8988T (cell line): ENCODE measurements around the gene FBXO8.
"Not testable (repeated sequence)": the region's sequence is repeated elsewhere in the genome, so short reads cannot be mapped to it uniquely, and the experiment has no call there.

ENCODE experiments used
- DNase-seq: peaks from one replicate; pipeline ENCODE4 v3.0.0; 2011

Gene FBXO8

DNA sequence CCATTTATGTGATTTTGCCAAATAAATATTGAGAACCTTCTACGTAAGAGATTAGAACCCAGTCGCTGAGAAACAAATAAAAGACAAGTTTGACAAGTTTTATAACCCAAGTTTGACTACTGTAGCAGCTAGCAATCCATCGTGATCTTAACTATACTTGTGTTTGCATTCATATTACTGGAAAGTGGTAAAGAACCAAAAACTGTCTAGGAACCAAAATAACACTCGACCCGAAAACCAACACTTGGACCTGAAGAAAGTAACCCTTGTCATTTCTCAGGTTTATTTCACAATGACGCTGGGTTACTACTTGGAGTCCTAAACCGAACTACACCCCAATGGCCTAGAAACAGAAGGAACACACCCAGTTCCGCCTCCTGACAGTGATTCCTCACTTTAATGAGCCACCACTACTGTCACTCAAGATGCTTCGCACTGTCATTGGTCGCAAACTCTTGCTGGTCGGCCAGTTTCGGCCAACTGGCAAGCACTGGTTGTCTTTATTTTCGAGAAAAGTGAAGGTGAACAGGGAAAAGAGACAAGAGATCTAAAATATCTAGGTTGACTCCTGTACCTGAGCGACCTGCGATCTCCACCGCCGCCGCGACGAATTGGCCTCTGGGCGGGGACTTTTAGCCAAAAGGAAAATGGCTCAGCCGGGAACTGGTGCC lies 496 bp downstream of the FBXO8 start:
- DNase-seq, result peak; percentile 30

DNA sequence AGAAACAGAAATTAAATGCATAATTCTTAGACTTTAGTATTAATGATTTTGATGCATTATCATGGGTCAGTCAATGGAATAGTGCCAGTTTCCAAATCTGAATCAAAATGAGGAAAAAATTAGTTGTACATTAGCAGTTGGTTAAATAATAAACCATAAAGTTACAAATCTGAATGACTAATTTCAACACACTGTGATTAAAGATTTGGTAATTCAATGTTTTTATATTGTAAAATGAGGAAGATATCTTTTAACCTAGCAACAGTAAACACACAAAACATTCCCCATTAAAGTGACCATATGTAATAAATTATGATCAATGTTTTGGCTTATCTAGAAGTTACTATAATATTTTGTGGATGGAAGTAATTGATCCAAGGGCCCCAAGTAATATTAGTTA lies 1.6 kb downstream of the FBXO8 start:
- no peak for DNase-seq

DNA sequence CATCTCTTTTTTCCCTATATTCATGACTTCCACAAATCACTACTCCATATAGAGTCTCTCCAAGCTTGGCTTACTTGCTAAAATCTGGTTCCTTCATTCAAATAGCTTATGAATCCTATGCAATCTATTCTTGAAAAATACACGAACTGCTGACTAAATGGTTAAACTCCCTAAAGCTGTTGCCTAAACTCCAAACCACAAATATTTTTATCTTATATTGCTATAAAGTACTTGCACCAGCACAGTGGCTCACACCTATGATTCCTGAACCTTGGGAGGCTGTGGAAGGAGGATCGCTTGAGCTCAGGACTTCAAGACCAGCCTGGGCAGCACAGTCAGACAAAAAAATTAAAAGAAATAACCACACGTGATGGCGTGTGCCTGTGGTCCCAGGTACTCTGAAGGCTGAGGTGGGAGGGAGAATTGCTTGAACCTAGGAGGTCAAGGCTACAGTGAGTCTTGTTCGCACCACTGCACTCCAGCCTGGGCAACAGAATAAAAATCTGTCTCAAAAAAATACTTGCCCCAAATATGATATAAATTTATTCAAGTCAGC lies 2.2 kb downstream of the FBXO8 start:
- no peak for DNase-seq

DNA sequence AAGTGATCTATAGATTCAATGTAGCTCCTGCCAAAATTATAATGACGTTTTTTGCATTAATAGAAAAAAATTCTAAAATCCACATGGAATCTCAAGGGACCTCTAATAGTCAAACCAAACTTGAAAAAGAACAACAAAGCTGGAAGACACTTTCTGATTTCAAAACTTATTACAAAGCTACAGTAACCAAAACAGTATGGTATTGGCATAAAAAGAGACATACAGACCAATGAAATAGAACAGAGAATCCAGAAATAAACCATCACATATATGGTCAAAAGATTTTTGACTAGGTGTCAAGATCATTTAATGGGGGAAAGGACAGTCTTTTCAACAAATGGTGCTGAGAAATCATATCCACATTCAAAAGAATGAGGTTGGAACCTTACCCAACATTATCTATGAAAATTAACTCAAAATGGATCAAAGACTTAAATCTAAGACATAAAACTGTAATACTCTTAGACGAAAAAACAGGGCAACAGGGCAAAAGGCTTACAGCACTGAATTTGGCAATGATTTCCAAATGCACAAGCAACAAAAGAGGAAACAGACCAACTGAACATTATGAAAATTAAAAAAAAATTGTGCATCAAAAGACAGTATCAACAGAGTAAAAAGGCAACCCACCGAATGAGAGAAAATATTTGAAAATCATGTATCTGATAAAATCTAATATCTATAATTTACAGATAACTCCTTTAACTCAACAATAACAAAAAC lies 3.9 kb downstream of the FBXO8 start:
- DNase-seq, result no peak

DNA sequence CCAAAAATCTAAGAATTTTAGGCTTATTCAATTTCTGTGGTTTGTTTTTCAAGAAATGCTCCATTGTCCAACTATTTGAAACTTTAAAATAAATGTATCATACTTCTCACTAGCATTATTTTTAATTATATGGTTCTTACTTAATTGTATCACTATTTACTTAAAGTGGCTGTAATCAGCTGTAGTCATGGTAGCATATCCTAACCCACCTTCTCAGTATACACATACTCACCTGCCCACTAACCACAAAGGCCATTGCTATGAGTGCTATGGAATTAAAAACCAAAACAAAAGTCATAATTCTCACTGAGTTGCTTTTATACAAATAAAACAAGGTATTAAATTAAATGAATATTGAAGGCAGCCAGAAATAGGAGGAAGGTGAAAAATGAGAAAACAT lies 5.0 kb downstream of the FBXO8 start:
- no peak for DNase-seq

DNA sequence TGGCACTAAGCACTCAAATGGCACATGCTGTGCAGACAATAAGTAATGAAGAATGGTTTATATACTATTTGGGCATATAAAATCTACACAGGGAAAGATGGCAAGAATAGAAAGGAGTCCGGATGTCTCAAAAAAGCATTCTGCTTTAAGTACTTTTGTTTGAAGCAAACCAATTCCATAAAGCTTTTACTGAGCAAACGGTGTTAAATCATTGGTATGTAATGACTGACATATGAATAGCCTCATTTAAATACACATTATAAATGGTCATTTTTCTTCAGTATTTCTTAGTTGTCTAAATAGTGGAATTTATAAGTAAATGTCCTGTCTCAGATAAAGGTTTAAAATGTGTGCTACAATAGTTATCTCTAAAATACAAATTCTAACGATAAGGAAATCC lies 6.0 kb downstream of the FBXO8 start:
- DNase-seq, result no peak

DNA sequence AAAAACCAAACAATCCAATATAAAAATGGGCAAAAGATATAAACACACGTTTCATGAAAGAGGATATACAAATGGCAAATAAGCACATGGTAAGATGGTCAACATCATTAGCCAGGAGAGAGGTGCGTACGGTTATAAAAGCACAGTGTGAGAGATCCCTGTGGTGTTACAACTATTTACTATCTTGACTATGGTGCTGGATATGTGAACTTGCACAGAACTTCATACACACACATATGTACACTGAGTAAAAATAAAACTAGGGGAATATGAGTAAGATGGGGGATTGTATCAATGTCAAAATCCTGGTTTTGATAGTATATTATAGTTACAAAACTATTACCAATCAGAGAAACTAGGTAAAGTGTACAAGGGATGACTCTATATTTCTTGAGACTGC lies 8.4 kb downstream of the FBXO8 start:
- no peak for DNase-seq

DNA sequence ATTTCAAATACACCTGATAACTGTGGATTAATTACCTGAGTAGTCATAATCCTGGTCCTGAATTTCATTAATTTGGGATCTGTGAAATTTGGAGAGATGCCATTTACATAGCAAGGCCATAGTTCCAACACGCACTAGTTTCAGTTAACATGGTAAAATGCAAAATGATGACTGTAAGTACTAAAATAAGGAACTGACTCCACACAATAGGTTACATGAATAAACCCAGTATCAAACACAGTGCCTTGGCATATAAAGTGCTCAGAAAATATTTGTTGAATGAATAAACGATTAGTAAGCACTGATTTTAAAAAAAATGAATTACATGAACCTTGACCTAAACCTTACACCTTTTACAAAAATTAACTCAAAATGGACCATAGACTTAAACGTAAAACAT lies 9.0 kb downstream of the FBXO8 start:
- DNase-seq, result no peak

DNA sequence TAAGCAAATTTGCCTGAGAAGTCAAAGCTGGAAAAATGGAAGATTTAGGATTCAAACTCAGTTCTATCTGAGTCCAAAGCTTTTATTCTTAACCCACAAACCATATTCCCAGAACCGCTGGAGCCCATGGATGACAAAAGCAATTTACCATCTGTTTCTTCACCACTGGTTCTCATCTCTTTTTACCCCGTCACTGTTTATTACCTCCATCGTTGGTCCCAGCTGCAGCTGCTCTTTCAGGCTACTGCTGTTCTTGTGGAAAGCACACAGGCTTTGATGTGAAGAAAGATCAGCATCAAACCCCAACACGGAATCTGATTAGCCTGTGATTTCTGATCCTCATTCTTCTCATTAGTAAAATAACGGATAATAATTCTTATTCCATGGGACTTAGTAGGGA lies 9.5 kb downstream of the FBXO8 start:
- DNase-seq, result no peak

DNA sequence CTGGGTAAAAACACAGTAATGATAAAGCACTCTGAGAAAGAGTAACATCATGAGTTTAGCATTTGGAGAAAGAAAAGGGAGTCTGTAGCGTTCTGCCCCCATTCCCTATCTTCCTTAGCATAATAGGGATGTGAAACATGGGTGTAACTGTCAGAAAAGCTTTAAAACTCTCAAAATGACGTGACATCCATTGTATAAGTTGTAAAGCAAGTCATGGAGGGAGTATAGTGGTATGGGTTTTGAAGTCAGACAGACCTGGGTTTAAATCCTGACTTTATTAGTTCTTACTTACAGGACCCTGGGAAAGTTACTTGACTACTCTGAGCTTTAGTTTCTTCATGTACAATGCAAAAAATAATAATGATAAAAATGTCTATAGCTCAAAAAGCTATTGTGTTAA lies 17.1 kb downstream of the FBXO8 start:
- DNase-seq, result no peak

DNA sequence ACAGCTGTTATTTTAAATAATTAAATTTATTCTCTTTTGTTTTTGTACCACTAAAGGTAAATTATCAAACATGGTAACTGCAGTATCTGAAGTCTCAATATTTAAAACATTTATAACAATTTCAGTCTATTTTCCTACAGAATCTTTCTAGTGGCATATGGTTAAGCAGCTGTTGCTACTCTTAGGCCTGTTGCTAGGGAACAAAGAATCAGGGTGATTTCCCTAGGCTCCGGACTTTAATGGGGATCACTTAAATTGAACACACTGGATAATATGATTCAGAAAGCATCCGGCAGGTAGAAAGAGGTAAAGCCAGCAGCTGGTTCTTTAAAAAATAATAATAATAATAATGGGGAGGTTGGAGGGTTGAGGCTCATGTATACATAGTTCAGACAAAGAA lies 17.6 kb downstream of the FBXO8 start:
- DNase-seq, result no peak

DNA sequence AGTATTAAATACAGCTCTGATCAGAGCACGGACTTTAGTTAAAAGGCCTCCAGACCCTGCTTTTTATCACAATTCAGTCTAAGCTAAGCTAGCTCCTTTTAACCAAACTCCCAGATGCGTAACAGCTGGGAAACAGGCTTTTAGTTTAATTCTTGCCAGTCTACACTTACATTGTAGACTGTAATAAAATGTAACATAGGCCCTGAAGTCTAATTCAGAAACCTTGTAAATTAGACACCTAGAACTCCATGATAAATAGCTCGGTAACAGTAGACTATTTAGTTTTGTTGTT lies 20.1 kb downstream of the FBXO8 start:
- no peak for DNase-seq

DNA sequence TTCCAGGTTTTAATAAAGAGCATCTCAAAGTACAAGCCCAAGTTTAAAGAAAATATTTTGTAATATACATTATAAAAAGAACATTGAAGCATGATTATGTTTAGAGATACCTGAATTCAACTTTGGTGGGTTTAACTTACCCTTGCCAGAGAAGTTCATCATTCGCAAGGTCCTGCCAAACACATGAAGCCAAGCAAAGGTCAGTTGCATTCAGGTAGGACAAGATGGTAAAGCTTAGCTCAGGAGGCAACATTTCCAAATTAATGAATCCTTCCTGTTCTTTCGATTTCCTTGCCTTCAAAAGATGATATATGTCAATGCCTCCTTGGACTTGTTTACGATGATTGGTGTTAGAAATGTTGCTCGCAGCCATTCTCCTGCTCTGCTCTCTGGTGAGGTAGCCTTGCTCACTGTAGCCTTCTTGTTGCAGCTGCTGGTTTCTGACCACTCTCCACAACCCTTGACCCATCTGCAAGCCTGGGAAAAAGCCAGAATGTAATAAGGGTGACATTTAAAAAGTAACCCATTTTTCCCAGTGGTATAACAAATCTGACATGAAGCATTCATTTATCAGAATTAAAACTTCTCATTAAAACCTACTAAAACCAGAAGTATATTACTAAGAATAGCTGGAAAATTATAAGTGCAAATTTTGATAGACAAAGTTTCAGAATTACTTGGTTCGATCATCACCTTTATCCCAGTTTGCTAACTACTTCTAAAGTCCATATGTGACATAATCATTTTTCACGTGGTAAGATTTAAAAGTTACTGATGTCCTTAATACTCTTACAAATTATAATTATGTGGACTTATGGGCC lies 20.6 kb downstream of the FBXO8 start:
- no peak for DNase-seq

DNA sequence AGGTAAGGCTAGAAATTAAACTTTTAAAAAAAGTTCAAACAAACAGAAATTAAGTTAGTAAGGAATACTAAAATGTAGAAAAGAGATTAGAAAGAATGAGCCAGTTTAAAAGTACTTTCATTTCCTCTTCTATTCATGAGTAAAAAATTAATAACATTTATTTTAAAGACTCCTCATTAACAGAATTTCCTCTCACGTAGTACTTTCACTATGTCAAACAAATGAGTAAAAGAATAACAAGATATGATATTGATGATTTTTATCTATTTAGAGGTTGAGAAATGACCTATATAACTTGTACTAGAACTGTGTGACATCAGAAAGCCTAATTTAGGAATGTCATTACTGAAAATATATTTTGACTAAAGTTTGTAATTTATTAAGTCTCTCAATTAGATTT lies 22.0 kb downstream of the FBXO8 start:
- not testable (repeated sequence) for DNase-seq

DNA sequence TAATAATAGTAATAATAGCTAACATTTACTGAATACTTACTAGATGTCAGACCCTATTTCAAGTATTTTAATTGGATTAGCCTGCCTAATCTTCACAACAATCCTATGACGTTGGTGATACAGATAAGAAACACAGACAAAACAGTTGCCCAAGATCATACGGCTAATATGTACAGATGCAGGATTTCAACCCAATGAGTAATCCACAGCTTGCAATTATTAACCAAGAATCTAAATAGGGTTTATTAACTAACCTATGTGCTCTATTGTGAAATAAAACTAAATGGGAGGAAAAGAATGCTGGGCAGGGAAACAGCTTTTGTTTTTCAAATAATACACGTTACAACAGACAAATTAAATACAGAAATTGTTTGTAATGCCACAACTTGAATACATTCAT lies 23.4 kb downstream of the FBXO8 start:
- no peak for DNase-seq

DNA sequence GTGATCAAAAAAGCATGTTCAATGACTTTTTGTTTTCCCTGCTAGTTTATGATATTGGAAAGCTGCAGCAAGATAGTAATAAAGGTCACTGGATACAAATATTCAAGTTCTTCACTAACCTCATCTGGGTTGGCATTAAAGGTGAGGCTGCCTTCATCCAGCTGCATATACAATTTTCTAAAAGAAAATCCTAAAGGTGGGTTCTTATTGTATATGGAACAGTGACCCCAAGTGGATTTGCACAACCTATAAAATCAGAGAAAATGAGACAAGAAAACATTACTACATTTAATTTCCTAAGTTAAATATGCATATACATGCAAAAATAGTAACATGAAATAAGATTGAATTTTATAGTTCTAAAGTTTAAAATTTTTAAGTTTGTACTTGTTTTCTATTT lies 23.9 kb downstream of the FBXO8 start:
- DNase-seq, result no peak

DNA sequence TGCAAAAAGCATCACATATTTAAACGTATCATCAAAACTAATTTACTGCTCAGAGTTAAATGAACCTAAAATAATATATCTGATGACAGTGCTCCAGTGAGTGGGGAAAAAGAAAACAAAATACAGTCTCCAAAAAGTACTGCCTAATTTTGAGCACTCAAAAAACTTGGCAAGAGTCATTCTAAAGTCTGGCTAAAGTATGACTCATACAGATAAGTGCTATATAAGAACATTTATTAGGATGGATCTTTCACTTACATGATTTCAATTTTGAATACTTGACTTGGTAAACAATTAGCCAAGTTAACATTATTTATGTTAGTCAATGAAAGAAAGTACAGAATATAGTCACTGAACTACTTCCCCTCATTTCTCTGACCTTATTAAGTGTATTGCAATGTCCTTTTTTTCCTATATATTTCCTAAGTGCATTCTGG lies 27.2 kb downstream of the FBXO8 start:
- DNase-seq, result no peak

DNA sequence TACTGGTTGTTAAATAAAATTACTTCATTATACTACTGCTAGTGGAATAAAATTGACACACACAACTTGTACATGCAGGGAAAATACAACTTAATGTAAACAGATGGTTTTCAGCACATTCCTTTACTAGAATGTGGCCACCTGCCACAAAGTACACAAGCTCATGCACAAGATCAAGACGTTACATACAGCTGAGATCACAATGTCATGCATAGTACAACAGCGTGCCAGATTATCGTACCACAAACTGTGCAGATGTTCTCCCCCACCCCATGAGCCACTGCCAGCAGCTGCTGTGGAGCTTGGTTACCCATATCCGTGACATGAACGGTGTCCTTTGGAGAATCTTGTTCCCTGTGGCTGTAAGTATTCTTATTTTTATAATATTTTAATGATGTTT lies 27.7 kb downstream of the FBXO8 start:
- DNase-seq, result no peak

DNA sequence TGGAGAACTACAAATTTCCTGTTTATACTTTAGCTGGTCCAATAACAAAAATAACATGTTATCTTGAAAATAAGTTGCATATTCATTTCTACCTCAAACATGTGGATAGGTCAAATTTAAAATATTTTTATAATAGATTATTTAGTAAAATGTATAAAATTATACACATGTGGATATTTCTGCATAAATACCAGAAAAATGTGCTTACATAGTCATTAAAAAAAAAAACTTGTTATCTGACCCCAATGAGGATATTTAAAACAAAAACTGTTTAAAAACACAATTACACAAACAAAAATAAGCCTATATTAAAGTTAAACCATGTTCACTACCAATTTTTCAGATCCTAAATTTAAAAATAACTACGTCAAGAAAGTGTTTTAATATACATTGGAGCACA lies 28.1 kb downstream of the FBXO8 start:
- DNase-seq, result no peak

DNA sequence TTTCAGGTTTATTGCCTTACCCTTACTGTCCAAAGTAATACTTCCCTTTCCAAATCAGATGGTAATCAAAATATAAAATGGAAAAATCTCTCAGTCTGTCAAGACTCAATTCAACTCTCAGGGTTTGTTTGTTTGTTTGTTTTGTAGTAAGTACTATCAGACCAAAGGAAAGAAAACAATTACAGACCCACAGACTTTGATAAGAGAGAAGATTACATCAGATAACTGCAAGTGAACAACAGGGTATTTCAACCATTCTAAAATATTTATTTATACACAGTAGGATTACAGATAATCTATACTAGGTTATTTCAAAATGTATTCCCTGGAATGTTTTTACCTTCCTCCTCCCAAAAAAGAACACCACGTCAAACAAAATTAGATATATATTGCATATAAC lies 28.9 kb downstream of the FBXO8 start:
- no peak for DNase-seq

DNA sequence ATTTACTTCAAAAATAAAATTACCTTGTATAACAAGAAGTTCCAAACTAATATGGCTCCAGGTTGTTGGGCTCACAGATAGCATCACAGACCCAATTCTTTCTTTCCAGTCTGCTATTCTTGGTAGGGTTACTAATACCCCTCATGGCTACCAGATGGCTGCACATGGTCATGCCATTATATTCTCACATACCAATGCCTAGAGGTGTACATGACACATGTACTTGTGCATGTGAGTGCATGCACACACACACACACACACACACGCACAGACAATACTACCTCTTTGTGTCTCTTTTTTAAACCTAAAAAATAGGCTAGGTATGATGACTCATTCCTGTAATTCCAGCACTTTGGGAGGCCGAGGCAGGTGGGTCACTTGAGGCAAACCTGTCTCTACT lies 31.1 kb downstream of the FBXO8 start:
- no peak for DNase-seq

DNA sequence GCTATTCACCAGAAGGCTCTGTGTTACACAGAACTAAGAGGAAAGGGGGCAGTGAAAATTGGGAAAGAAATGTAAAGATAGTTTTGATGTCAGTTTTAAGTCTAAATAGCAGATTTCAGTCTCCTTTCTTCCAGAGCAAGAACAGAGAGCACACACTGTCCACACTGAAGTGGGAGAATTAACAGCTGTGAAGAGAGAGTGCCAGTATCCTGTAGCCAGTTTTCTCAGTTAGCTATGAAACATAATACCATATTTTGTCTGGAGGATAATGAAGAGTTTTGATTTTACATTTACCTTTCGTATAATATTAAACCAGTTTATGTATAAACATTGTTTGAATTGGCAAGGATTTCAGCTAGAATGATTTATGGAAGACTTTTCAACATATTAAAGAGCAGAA lies 35.1 kb downstream of the FBXO8 start:
- no peak for DNase-seq

DNA sequence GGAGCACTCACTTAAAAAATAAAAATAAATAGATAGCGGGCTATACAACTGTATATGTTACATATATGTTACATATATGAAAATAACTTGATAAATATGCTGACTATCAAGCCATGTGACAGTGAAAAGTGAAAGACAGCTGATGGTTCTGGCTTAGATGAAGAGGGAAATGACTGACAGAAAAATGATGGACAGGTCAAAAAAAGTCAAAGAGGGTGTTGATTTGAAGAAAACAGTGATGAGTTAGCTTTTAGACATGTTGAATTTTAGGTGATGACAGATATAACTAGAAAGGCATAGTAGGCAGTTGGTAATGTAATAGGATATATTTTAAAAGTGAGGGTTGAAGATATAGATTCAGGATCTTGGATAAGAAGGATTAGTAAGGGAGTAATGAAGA lies 37.8 kb downstream of the FBXO8 start:
- no peak for DNase-seq

DNA sequence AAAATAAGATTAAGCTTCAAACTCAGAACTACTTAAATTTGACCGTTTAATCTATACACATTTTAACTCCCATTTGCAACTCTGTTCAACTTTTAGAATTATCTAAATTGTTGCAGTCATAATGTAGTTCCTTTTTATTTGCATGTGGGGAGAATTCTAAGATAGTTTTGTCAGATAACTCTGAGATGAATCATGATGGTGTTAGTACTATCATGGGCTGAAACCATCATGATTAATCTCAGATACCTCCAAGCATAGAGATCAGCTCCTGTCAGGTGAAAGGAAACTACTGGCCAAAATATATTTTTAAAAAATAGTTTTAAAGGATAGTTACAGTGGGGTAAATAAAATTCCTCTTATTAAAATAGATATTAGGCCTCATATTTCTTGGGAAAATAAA lies 39.0 kb downstream of the FBXO8 start:
- no peak for DNase-seq
